Measurements from ENCODE around the gene DGKB. TPM values are rescaled to one million over a fixed set of nuclear protein-coding genes. Genes with fewer than 3 reads are reported as not detected.

The DGKB gene
- total and polyA plus RNA-seq, 2 donors from 2014 or later: 0.26 to 1.5 TPM

- H3K4me1 ChIP-seq (ENCODE audit: control insufficient read depth in 2 of 3, insufficient read depth in 2 of 3, low read depth in 1 of 3, low read length in 3 of 3): no peaks in the 10 kb centered on the region
Observed at GRCh38 chr7:14195871-14196270, 706.7 kb downstream of the DGKB start.

GRCh38 chr7:14195079-14195478 is 707.5 kb downstream of the DGKB start:
- Histone ChIP-seq H3K9me3 (ENCODE audit: control insufficient read depth in 2 of 3, insufficient read depth in 1 of 3, low read length in 3 of 3) (no peaks in the 10 kb centered on the region), H3K4me3 (ENCODE audit: low read length in 3 of 3) (no peak overlapping the region), H3K4me1 (ENCODE audit: control insufficient read depth in 2 of 3, insufficient read depth in 2 of 3, low read depth in 1 of 3, low read length in 3 of 3) (no peaks in the 10 kb centered on the region), H3K36me3 (ENCODE audit: control insufficient read depth in 2 of 3, insufficient read depth in 3 of 3, low read length in 3 of 3) (no peaks in the 10 kb centered on the region), H3K27me3 (ENCODE audit: control insufficient read depth, insufficient read depth, low read length) (no peaks in the 10 kb centered on the region), H3K9ac (ENCODE audit: low read length in 3 of 3) (no peak overlapping the region), H3K27ac (ENCODE audit: low read depth in 2 of 2, low read length in 2 of 2) (no peak overlapping the region)
- intact Hi-C loops (cut with DNase I): no loop called here
- no peak for DNase-seq
- no peak for TF ChIP-seq CTCF (IDR thresholded peaks at IDR 0.05; ENCODE audit: borderline replicate concordance, extremely low read depth, insufficient read depth)
- FAIRE-seq: no peak

More at GRCh38 chr7:14195871-14196270, 706.7 kb downstream of the DGKB start:
- Histone ChIP-seq H3K27ac (ENCODE audit: low read depth in 2 of 2, low read length in 2 of 2) (no peak overlapping the region), H3K36me3 (ENCODE audit: control insufficient read depth in 2 of 3, insufficient read depth in 3 of 3, low read length in 3 of 3) (no peaks in the 10 kb centered on the region), H3K27me3 (ENCODE audit: control insufficient read depth, insufficient read depth, low read length) (no peaks in the 10 kb centered on the region), H3K9me3 (ENCODE audit: control insufficient read depth in 2 of 3, insufficient read depth in 1 of 3, low read length in 3 of 3) (no peaks in the 10 kb centered on the region), H3K9ac (ENCODE audit: low read length in 3 of 3) (no peak overlapping the region), H3K4me3 (ENCODE audit: low read length in 3 of 3) (no peak overlapping the region)
- TF ChIP-seq CTCF (IDR thresholded peaks at IDR 0.05; ENCODE audit: borderline replicate concordance, extremely low read depth, insufficient read depth): no peak
- intact Hi-C loops (cut with DNase I): no loop called here
- DNase-seq: peak in 2 of 5 donors; percentile 1 to 2
- FAIRE-seq: no peak

- H3K9ac ChIP-seq (ENCODE audit: low read length in 3 of 3): no peak overlapping the region
- no peak for FAIRE-seq
- H3K27ac ChIP-seq (ENCODE audit: low read depth in 2 of 2, low read length in 2 of 2): no peak overlapping the region
- no peak for TF ChIP-seq CTCF (IDR thresholded peaks at IDR 0.05; ENCODE audit: borderline replicate concordance, extremely low read depth, insufficient read depth)
- H3K4me3 ChIP-seq (ENCODE audit: low read length in 3 of 3): no peak overlapping the region
- H3K4me1 ChIP-seq (ENCODE audit: control insufficient read depth in 2 of 3, insufficient read depth in 2 of 3, low read depth in 1 of 3, low read length in 3 of 3): no peaks in the 10 kb centered on the region
- intact Hi-C loops (cut with DNase I): no loop called here
- H3K9me3 ChIP-seq (ENCODE audit: control insufficient read depth in 2 of 3, insufficient read depth in 1 of 3, low read length in 3 of 3): no peaks in the 10 kb centered on the region
- H3K36me3 ChIP-seq (ENCODE audit: control insufficient read depth in 2 of 3, insufficient read depth in 3 of 3, low read length in 3 of 3): no peaks in the 10 kb centered on the region
- DNase-seq: no peak
- no peaks in the 10 kb centered on the region for H3K27me3 ChIP-seq (ENCODE audit: control insufficient read depth, insufficient read depth, low read length)
Observed at GRCh38 chr7:14191686-14192098, 710.9 kb downstream of the DGKB start.

GRCh38 chr7:14184292-14184864 is 718.2 kb downstream of the DGKB start:
- intact Hi-C loops (cut with DNase I): no loop called here
- H3K27ac ChIP-seq (ENCODE audit: low read depth in 2 of 2, low read length in 2 of 2): no peak overlapping the region
- FAIRE-seq: no peak

More at GRCh38 chr7:14184292-14184864, 718.2 kb downstream of the DGKB start:
- no peaks in the 10 kb centered on the region for H3K27me3 ChIP-seq (ENCODE audit: control insufficient read depth, insufficient read depth, low read length)
- no peaks in the 10 kb centered on the region for H3K36me3 ChIP-seq (ENCODE audit: control insufficient read depth in 2 of 3, insufficient read depth in 3 of 3, low read length in 3 of 3)
- no peaks in the 10 kb centered on the region for H3K9me3 ChIP-seq (ENCODE audit: control insufficient read depth in 2 of 3, insufficient read depth in 1 of 3, low read length in 3 of 3)
- H3K4me3 ChIP-seq (ENCODE audit: low read length in 3 of 3): no peak overlapping the region
- no peak for DNase-seq
- H3K9ac ChIP-seq (ENCODE audit: low read length in 3 of 3): no peak overlapping the region
- H3K4me1 ChIP-seq (ENCODE audit: control insufficient read depth in 2 of 3, insufficient read depth in 2 of 3, low read depth in 1 of 3, low read length in 3 of 3): no peaks in the 10 kb centered on the region
- TF ChIP-seq CTCF (IDR thresholded peaks at IDR 0.05; ENCODE audit: borderline replicate concordance, extremely low read depth, insufficient read depth): no peak

All from kidney (tissue), 14 donors.